OCI-LY1 (cell line): ENCODE measurements around the gene CEL.

Experiments used
- EZH2 ChIP-seq: fragments of 200-600 bp; sonication (generic), shearing (Covaris generic); IDR thresholded peaks from 2 replicates; pipeline ENCODE4 v1.8.0; 2017; ENCODE audit warnings: borderline replicate concordance, mixed run types, mild to moderate bottlenecking, antibody characterized with exemption, low read length, moderate library complexity, mixed read lengths
- TF ChIP-seq, protein P1 (sequence below): fragments of 200-600 bp; sonication (generic), shearing (Covaris generic); IDR thresholded peaks from 2 replicates; pipeline ENCODE4 v1.5.1; 2017; ENCODE audit warnings: mild to moderate bottlenecking, antibody characterized with exemption, low read length, moderate library complexity, mixed read lengths

DNA sequence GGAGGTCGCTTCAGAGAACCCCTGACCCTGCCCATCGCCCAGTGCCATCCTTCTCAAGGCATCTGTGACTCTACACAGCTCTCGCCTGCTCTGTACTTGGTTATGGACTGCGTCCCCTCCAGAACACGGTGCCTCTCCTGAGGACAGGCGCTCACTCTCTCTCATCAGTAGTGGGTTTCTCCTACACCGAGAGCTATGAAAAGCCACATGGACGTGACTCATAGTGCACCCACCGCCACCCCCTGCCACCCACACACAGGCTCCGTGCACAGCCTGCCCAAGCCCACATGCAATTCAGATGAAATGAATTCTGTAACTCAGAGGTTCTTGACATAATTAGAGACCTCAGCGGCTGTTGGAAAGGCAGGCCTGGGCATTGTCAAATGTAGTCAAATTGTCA lies 17.1 kb upstream of the CEL start:
- no peak for TF ChIP-seq EZH2
- TF ChIP-seq, protein P1, sequence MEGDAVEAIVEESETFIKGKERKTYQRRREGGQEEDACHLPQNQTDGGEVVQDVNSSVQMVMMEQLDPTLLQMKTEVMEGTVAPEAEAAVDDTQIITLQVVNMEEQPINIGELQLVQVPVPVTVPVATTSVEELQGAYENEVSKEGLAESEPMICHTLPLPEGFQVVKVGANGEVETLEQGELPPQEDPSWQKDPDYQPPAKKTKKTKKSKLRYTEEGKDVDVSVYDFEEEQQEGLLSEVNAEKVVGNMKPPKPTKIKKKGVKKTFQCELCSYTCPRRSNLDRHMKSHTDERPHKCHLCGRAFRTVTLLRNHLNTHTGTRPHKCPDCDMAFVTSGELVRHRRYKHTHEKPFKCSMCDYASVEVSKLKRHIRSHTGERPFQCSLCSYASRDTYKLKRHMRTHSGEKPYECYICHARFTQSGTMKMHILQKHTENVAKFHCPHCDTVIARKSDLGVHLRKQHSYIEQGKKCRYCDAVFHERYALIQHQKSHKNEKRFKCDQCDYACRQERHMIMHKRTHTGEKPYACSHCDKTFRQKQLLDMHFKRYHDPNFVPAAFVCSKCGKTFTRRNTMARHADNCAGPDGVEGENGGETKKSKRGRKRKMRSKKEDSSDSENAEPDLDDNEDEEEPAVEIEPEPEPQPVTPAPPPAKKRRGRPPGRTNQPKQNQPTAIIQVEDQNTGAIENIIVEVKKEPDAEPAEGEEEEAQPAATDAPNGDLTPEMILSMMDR = no peak
